SK-N-DZ (cell line): Measurements from ENCODE around the gene PLAC1.

Experiments
- DNase-seq: peaks from one replicate; pipeline ENCODE4 v3.0.0-alpha.2; 2015; ENCODE audit warnings: low spot score

PLAC1 gene

GRCh38 chrX:134670134-134670924 lies 12.1 kb upstream of the PLAC1 start:
- DNase-seq: no peak

DNA sequence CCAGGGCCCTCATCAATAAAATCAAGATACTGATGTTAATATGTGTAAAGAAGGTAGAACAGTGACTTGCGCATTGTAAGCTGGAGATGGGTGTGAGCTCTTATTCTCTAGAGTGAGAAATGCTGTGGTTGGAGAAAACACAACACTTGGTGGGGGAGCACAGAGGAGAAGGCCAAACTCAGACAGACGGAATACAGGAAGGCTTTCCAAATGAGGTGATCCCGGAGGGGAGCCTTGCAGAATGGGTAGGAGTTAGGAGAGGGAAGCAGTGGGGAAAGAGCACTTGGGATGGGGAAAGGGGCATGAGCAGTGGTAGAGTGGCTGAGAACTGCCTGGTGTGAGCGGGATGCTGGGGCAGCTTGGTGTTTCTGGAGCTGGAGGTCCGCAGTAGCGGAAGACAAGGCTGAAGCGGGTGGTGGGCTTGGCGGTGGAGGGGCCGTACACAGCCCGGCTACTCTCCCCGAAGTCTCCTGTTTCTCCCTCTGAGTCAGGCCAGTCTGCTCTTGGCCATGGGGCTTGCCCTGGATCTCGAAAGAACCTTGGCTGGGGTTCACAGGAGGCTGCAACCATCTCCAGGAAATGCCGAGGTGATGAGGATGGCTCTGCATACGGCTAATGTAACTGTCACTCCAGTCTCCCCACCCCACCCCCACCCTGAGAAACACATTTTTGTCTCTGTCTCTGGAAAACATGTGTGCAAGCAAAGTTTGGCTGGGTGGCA lies 11.3 kb upstream of the PLAC1 start:
- no peak for DNase-seq

DNA sequence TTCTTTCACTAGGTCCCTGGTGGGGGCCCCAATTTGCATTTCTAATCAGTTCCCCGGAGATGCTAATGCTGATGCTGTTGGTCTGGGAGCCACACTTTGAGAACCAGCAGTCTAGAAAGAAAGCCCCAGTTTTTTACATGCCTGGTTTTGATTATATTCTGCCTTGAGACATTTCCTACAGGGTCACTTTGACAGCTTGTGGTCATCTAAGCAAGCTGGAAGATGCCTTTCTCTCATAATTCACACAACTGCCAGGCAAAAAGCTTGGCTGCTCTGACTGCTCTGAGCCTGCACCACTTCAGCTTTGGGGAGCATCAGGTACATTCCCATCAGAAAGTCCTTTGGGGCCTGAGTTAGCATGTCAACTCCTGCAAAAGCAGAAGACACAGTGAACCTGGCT lies 5.9 kb upstream of the PLAC1 start:
- DNase-seq: no peak

GRCh38 chrX:134661295-134661694 lies 3.0 kb upstream of the PLAC1 start:
- DNase-seq: no peak

GRCh38 chrX:134660627-134661026 lies 2.4 kb upstream of the PLAC1 start:
- DNase-seq: no peak

DNA sequence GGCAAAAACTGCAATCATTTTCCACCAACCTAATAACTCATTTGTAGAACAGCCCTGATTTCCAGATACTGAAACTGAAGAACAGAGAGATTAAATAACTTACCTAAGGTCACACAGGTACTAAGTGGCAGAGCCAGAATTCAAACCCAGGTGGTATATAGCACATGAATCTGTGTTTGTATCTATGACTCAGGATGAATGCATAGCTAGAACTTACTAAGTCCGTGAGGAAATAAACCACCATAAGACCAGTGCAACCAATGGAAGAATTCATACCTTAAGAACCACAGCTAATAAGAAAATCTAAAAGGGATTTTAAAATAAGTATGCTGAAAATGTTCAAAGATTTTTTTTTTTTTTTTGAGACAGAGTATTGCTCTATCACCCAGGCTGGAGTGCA lies 1.5 kb upstream of the PLAC1 start:
- no peak for DNase-seq

DNA sequence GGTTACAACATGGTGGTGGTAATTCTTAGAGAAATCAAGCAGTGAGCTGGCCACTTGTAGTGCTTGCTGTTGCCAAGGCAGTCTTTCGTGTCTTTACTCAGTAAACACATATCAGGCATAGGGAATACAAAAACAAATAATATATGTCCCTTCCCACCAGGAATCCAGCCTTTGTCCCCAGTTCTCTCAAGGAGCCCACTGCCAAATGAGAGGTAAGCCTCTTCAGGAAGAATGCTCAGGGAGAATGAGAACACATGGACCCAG lies 421 bp upstream of the PLAC1 start:
- DNase-seq: no peak

DNA sequence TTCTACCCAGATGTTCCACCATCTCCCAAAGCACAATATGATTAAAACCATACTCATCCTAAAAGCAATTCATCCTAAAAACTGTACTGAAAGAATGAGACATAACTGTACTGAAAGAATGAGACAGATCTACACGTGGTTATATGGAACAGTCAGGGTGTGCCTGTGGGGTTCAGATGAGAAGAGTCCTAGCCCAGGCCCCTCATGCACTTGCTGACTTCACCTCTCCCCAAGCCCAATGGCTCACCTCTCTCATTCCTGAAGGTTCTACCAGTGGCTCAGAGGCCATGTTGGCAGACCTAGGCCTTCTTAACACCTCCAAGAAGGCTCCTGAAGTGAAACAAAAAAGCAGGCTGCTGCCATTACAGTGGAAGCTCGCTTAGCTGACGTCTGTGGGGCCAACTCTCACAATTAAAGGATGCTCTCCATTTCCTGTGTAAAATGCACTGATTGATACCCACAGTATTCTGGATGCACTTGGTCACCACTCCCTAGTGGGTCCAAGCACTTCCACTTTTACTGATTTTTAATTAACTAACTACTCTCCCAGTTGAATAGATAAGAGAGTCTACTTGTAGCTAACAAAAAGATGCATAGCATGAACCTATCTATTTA lies 3.8 kb downstream of the PLAC1 start:
- no peak for DNase-seq

DNA sequence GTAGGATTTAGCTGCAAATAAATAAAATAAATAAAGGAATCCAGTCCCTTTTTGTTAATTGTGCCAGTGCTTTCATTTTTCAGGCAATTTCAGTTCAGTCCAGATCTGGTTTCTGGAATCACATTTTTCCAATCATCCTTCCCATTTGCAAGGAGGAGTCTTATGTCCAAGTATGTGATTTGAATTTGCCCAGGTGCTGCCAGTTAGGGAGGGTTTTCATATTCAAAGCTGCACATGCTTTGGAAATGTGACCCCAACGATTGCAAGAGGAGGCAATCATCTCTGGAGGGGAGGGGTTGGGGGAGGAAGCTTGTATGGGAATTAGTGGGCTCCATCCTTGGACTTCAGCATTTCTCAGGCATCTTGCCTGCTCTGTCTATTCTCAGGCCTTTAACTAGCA lies 4.4 kb downstream of the PLAC1 start:
- DNase-seq: no peak

DNA sequence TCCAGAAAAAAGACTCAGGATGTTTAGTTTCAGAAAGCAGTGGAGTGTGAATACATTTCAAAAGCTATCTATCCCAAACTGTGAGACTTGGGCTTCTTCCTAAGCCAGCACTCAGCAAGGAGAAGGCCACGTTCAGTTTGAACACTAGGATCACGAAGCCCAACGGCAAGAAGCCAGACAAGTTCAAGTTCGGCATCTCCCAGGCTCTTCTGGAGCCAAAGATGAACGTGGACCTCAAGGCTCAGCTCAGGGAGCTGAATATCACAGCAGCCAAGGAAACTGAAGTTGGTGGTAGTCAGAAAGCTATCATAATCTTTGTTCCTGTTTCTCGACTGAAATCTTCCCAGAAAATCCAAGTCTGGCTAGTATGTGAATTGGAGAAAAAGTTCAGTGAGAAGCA lies 7.6 kb downstream of the PLAC1 start:
- no peak for DNase-seq

GRCh38 chrX:134649770-134650169 lies 8.5 kb downstream of the PLAC1 start:
- DNase-seq: no peak

GRCh38 chrX:134647477-134647877 lies 10.8 kb downstream of the PLAC1 start:
- DNase-seq: no peak

GRCh38 chrX:134646691-134647090 lies 11.6 kb downstream of the PLAC1 start:
- DNase-seq: no peak

GRCh38 chrX:134645936-134646543 lies 12.2 kb downstream of the PLAC1 start:
- no peak for DNase-seq

DNA sequence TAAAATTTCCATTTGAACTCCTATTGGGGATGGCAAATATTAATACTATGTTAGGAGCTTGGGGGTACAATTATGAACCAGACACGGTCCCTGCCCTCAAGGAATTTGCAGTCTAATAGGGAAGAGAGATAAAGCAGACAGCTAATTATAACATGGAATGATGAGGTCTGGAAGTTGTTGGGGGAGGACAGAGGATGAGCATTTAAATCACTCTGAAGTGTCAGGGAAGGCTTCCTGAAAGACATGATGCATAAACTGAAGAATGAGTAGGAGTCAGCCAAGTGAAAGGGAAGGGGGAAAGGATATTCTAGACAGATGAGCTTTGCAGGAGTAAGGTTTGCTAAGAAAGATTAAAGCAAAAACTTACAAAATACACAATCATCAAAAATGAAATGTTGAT lies 15.9 kb downstream of the PLAC1 start:
- no peak for DNase-seq

DNA sequence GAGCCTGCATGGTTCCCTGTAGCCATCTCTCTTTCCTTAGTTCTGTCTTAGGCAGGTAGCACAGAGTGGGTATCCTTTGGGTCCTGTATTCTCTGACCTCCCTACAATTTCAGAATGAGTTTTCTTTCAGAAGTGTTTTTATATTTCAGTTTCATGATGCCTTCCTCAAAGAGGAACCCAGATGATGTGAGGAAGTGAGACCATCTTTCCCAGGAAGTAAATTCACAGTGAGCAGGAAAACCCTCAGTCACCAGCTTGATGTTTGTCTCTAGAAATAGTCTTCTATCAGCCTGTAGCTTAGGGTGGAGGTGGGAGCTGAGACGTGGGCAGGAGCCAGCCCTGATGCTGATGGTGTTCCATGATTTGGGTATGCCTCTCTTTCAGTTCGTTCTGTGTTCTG lies 16.9 kb downstream of the PLAC1 start:
- no peak for DNase-seq

- DNase-seq: no peak
Measured at GRCh38 chrX:134640914-134641313, 17.4 kb downstream of the PLAC1 start.

GRCh38 chrX:134636851-134637250 lies 21.4 kb downstream of the PLAC1 start:
- no peak for DNase-seq

DNA sequence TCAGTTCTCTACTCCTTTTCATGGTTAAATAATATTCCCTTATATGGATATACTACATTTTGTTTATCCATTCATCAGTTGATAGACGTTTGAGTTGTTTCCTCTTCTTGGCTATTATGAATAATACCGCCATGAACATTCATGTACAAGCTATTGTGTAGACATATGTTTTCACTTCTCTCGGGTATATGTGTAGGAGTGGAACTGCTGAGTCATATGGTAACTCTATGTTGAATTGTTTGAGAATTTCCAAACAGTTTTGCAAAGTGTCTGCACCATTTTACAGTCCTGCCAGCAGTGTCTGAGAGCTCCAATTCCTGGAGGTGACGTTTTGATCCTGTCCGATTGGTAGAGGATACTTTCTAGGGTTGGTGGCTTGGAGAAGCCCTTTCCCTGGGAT lies 23.6 kb downstream of the PLAC1 start:
- no peak for DNase-seq

DNA sequence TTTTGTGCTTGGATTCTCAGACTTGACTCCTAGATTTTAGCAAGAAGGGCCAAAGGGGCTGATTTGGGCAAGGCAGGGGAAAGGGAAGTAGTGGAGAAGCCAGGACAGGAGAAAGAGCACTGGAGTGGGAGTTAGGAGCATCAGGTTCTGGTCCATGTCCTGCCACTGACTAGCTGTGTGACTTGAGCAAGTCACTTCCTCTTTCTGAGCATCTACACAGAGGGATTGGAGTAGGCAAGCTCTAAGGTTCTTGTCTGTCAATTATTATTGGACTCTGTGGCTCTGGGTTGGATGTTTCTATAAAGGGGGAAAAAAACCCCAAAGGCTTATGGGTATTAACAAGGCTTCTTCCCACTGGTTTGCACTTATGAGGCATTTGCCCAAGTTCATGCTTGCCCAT lies 24.4 kb downstream of the PLAC1 start:
- DNase-seq: no peak

DNA sequence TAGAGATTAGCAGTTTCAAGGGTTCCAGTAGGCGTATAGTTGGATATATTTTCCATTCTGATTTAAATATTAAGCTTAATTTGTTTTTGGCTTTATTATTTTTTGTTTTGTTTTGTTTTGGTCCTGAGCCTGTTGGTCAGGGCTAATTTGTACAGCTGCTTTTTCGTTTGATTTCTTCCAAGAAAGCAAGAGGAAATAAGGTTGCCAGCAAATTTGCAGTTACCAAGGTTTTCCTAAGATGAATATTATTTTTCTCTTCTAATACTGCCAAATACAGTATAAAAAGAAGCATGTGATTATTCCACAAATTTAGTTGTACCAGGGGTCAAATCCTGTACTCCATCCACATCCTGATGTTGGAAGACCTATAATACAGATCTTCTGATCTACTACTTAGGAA lies 24.9 kb downstream of the PLAC1 start:
- no peak for DNase-seq

GRCh38 chrX:134632355-134632754 lies 25.9 kb downstream of the PLAC1 start:
- DNase-seq: no peak
